Nephron (organoid): ENCODE measurements around the gene CFAP97D2.

ENCODE experiments used
- H3K27ac Mint-ChIP-seq, 3 experiments: 2 replicates each; pipeline ENCODE4 v1.8.0; 2020; ENCODE audit warnings: mixed read lengths in 3 of 3, mild to moderate bottlenecking in 2 of 3, moderate library complexity in 1 of 3
- H3K27me3 Mint-ChIP-seq: 2 replicates; pipeline ENCODE4 v1.8.0; 2021; ENCODE audit warnings: low read depth, mild to moderate bottlenecking, moderate library complexity, mixed read lengths
- H3K36me3 Mint-ChIP-seq: 2 replicates; pipeline ENCODE4 v1.8.0; 2020; ENCODE audit warnings: low read depth, mixed read lengths
- H3K4me1 Mint-ChIP-seq: 2 replicates; pipeline ENCODE4 v1.8.0; 2020; ENCODE audit warnings: mixed read lengths
- H3K4me3 Mint-ChIP-seq, 3 experiments: 2 replicates each; pipeline ENCODE4 v1.8.0; 2020; ENCODE audit warnings: mild to moderate bottlenecking in 3 of 3, mixed read lengths in 3 of 3, moderate library complexity in 2 of 3
- H3K9me3 Mint-ChIP-seq: 2 replicates; pipeline ENCODE4 v1.8.0; 2020; ENCODE audit warnings: mixed read lengths
- CTCF ChIP-seq, 3 experiments: fragments of 200-600 bp; sonication (generic); IDR thresholded peaks; one replicate each; pipeline ENCODE4 v1.5.0; 2021; ENCODE audit warnings: antibody characterized with exemption in 3 of 3; ENCODE audit not compliant: unreplicated experiment in 3 of 3

CFAP97D2 gene

GRCh38 chr13:114199954-114200353 is 20.9 kb downstream of the CFAP97D2 start:
- H3K36me3 Mint-ChIP-seq: no peaks in the 10 kb centered on the region
- peaks cover 8% of the 10 kb centered on the region for H3K27me3 Mint-ChIP-seq
- H3K27ac Mint-ChIP-seq: no peak overlapping the region
- H3K4me3 Mint-ChIP-seq: no peak overlapping the region
- H3K9me3 Mint-ChIP-seq: peaks cover 4% of the 10 kb centered on the region
- no peaks in the 10 kb centered on the region for H3K4me1 Mint-ChIP-seq
- TF ChIP-seq CTCF (IDR thresholded peaks at IDR 0.05; ENCODE audit: unreplicated experiment in 3 of 3): no peak

GRCh38 chr13:114200399-114200911 is 21.4 kb downstream of the CFAP97D2 start:
- Mint-ChIP-seq H3K27me3 (peaks cover 8% of the 10 kb centered on the region), H3K4me3 (no peak overlapping the region), H3K4me1 (no peaks in the 10 kb centered on the region), H3K27ac (no peak overlapping the region), H3K9me3 (peaks cover 4% of the 10 kb centered on the region), H3K36me3 (no peaks in the 10 kb centered on the region)
- no peak for TF ChIP-seq CTCF (IDR thresholded peaks at IDR 0.05; ENCODE audit: unreplicated experiment in 3 of 3)

GRCh38 chr13:114202581-114202980 is 23.5 kb downstream of the CFAP97D2 start:
- no peak for TF ChIP-seq CTCF (IDR thresholded peaks at IDR 0.05; ENCODE audit: unreplicated experiment in 3 of 3)
- Mint-ChIP-seq H3K4me3 (no peak overlapping the region), H3K4me1 (no peaks in the 10 kb centered on the region), H3K27me3 (no peaks in the 10 kb centered on the region), H3K27ac (no peak overlapping the region), H3K36me3 (no peaks in the 10 kb centered on the region), H3K9me3 (peaks cover 17% of the 10 kb centered on the region)

GRCh38 chr13:114203536-114203935 is 24.5 kb downstream of the CFAP97D2 start:
- Mint-ChIP-seq H3K27ac (no peak overlapping the region), H3K36me3 (no peaks in the 10 kb centered on the region), H3K4me1 (no peaks in the 10 kb centered on the region), H3K9me3 (peaks cover 24% of the 10 kb centered on the region), H3K4me3 (no peak overlapping the region), H3K27me3 (peaks cover 4% of the 10 kb centered on the region)
- TF ChIP-seq CTCF (IDR thresholded peaks at IDR 0.05; ENCODE audit: unreplicated experiment in 3 of 3): no peak

- H3K4me1 Mint-ChIP-seq: no peaks in the 10 kb centered on the region
- H3K36me3 Mint-ChIP-seq: no peaks in the 10 kb centered on the region
- no peak for TF ChIP-seq CTCF (IDR thresholded peaks at IDR 0.05; ENCODE audit: unreplicated experiment in 3 of 3)
- peaks cover 24% of the 10 kb centered on the region for H3K9me3 Mint-ChIP-seq
- no peak overlapping the region for H3K27ac Mint-ChIP-seq
- peaks cover 6% of the 10 kb centered on the region for H3K27me3 Mint-ChIP-seq
- no peak overlapping the region for H3K4me3 Mint-ChIP-seq
Measured at GRCh38 chr13:114204894-114205293, 25.8 kb downstream of the CFAP97D2 start.

GRCh38 chr13:114208134-114208533 is 29.1 kb downstream of the CFAP97D2 start:
- Mint-ChIP-seq H3K27me3 (peaks cover 16% of the 10 kb centered on the region), H3K4me1 (no peaks in the 10 kb centered on the region), H3K9me3 (peaks cover 24% of the 10 kb centered on the region), H3K36me3 (no peaks in the 10 kb centered on the region), H3K27ac (no peak overlapping the region), H3K4me3 (no peak overlapping the region)
- TF ChIP-seq CTCF (IDR thresholded peaks at IDR 0.05; ENCODE audit: unreplicated experiment in 3 of 3): no peak
